Astrocyte (in vitro differentiated cells and primary cell): Measurements from ENCODE around the gene OR51Q1. TPM values are rescaled to one million over a fixed set of nuclear protein-coding genes. Genes with fewer than 3 reads are reported as not detected.

Source experiments
- DNase-seq: peaks from one replicate; pipeline ENCODE4 v3.0.0-alpha.2; 2010; ENCODE audit warnings: low read depth
- FAIRE-seq: peaks from 2 replicates; lab custom pipeline; 2011; peaks lifted over from hg19 to GRCh38; lab: Jason Lieb, UNC
- H2AFZ ChIP-seq: 2 replicates; pipeline ENCODE4 v1.6.0; 2012; ENCODE audit warnings: low read depth, low read length, inconsistent platforms
- H3K27ac ChIP-seq: 2 replicates; pipeline ENCODE4 v1.5.1; 2011; ENCODE audit warnings: low read depth, low read length, inconsistent platforms
- H3K27me3 ChIP-seq: 2 replicates; pipeline ENCODE4 v1.6.0; 2011; ENCODE audit warnings: low read length, inconsistent platforms; ENCODE audit not compliant: insufficient read depth
- H3K36me3 ChIP-seq: 2 replicates; pipeline ENCODE4 v1.5.1; 2011; ENCODE audit warnings: low read length, inconsistent platforms; ENCODE audit not compliant: insufficient read depth
- H3K4me1 ChIP-seq: 2 replicates; pipeline ENCODE4 v1.5.1; 2011; ENCODE audit warnings: low read length, inconsistent platforms; ENCODE audit not compliant: insufficient read depth
- H3K4me2 ChIP-seq: 2 replicates; pipeline ENCODE4 v1.6.0; 2012; ENCODE audit warnings: low read length, inconsistent platforms
- H3K4me3 ChIP-seq: 2 replicates; pipeline ENCODE4 v1.5.1; 2011; ENCODE audit warnings: low read depth, mild to moderate bottlenecking, low read length, inconsistent platforms; ENCODE audit not compliant: insufficient read depth
- H3K79me2 ChIP-seq: 2 replicates; pipeline ENCODE4 v1.6.0; 2012; ENCODE audit warnings: mild to moderate bottlenecking, low read length, inconsistent platforms; ENCODE audit not compliant: insufficient read depth
- H3K9ac ChIP-seq: 2 replicates; pipeline ENCODE4 v1.6.0; 2012; ENCODE audit warnings: mild to moderate bottlenecking, low read length, inconsistent platforms
- H3K9me3 ChIP-seq: 2 replicates; pipeline ENCODE4 v1.5.1; 2012; ENCODE audit warnings: low read depth, mild to moderate bottlenecking, low read length, inconsistent platforms; ENCODE audit not compliant: insufficient read depth
- H4K20me1 ChIP-seq: 2 replicates; pipeline ENCODE4 v1.6.0; 2012; ENCODE audit warnings: low read length, inconsistent platforms; ENCODE audit not compliant: insufficient read depth
- H3K27ac Mint-ChIP-seq: one replicate; pipeline ENCODE4 v1.8.0; 2021; ENCODE audit warnings: mild to moderate bottlenecking, mixed read lengths; ENCODE audit not compliant: unreplicated experiment
- H3K27me3 Mint-ChIP-seq: one replicate; pipeline ENCODE4 v1.8.0; 2021; ENCODE audit warnings: low read depth, mixed read lengths; ENCODE audit not compliant: unreplicated experiment
- H3K36me3 Mint-ChIP-seq: one replicate; pipeline ENCODE4 v1.8.0; 2021; ENCODE audit warnings: low read depth, mixed read lengths; ENCODE audit not compliant: unreplicated experiment
- H3K4me1 Mint-ChIP-seq: one replicate; pipeline ENCODE4 v1.8.0; 2021; ENCODE audit warnings: low read depth, mixed read lengths; ENCODE audit not compliant: unreplicated experiment
- H3K4me3 Mint-ChIP-seq: one replicate; pipeline ENCODE4 v1.8.0; 2021; ENCODE audit warnings: mild to moderate bottlenecking, moderate library complexity, mixed read lengths; ENCODE audit not compliant: unreplicated experiment
- H3K9me3 Mint-ChIP-seq: one replicate; pipeline ENCODE4 v1.8.0; 2021; ENCODE audit warnings: mild to moderate bottlenecking, mixed read lengths; ENCODE audit not compliant: unreplicated experiment
- CTCF ChIP-seq: IDR thresholded peaks from 2 replicates; pipeline ENCODE4 v1.5.1; 2011; ENCODE audit warnings: low read depth, mild to moderate bottlenecking, inconsistent platforms, low read length, moderate library complexity; ENCODE audit not compliant: insufficient read depth
- EZH2 ChIP-seq: IDR thresholded peaks from 2 replicates; pipeline ENCODE4 v1.6.1; 2012; ENCODE audit warnings: mild to moderate bottlenecking, low read length, inconsistent platforms; ENCODE audit not compliant: insufficient read depth
- total RNA-seq: library from RNA; stranded (reverse); gene quantifications from 2 replicates; pipeline ENCODE4 v1.2.1, GENCODE V29; 2021

Gene OR51Q1
- total RNA-seq, 1 donor from 2014 or later: not detected

- Histone ChIP-seq H3K79me2 (no peaks in the 10 kb centered on the region), H3K9me3 (no peaks in the 10 kb centered on the region), H3K4me3 (no peak overlapping the region), H2AFZ (no peak overlapping the region), H3K27me3 (no peaks in the 10 kb centered on the region), H3K9ac (no peak overlapping the region), H3K36me3 (no peaks in the 10 kb centered on the region), H3K4me2 (no peak overlapping the region), H3K4me1 (no peaks in the 10 kb centered on the region), H3K27ac (no peak overlapping the region), H4K20me1 (no peaks in the 10 kb centered on the region)
- Mint-ChIP-seq H3K36me3 (no peaks in the 10 kb centered on the region), H3K9me3 (no peaks in the 10 kb centered on the region), H3K4me1 (no peaks in the 10 kb centered on the region), H3K4me3 (no peak overlapping the region), H3K27ac (no peak overlapping the region), H3K27me3 (no peaks in the 10 kb centered on the region)
- no peak for DNase-seq
- no peak for TF ChIP-seq CTCF
- TF ChIP-seq EZH2: no peak
- FAIRE-seq: no peak
Observed at GRCh38 chr11:5423131-5423530, 1.2 kb downstream of the OR51Q1 start.

- H3K9ac ChIP-seq: no peak within 1 kb of the TSS
- Mint-ChIP-seq H3K36me3 (no peaks in the 10 kb centered on the region), H3K27me3 (peaks cover 7% of the 10 kb centered on the region), H3K4me1 (no peaks in the 10 kb centered on the region), H3K4me3 (no peak within 1 kb of the TSS), H3K9me3 (no peaks in the 10 kb centered on the region), H3K27ac (no peak within 1 kb of the TSS)
- no peaks in the 10 kb centered on the region for H4K20me1 ChIP-seq
- no peak within 1 kb of the TSS for H3K4me3 ChIP-seq
- TF ChIP-seq CTCF: no peak
- no peak for TF ChIP-seq EZH2
- no peak within 1 kb of the TSS for H2AFZ ChIP-seq
- H3K27ac ChIP-seq: no peak within 1 kb of the TSS
- no peaks in the 10 kb centered on the region for H3K4me1 ChIP-seq
- H3K79me2 ChIP-seq: no peaks in the 10 kb centered on the region
- no peak within 1 kb of the TSS for H3K4me2 ChIP-seq
- H3K27me3 ChIP-seq: no peaks in the 10 kb centered on the region
- H3K9me3 ChIP-seq: no peaks in the 10 kb centered on the region
- H3K36me3 ChIP-seq: no peaks in the 10 kb centered on the region
- no peak for DNase-seq
- FAIRE-seq: no peak
Observed at GRCh38 chr11:5441414-5441813, 19.5 kb downstream of the OR51Q1 start, which contains the start of gene OR51I1. TSS of gene OR51I1 (minus strand) at chr11:5441514. CDS start at chr11:5441514, 0 bp downstream.

- H3K4me3 ChIP-seq: no peak overlapping the region
- H3K27ac Mint-ChIP-seq: no peak overlapping the region
- H2AFZ ChIP-seq: no peak overlapping the region
- no peaks in the 10 kb centered on the region for H3K9me3 Mint-ChIP-seq
- no peaks in the 10 kb centered on the region for H3K36me3 ChIP-seq
- no peaks in the 10 kb centered on the region for H3K4me1 ChIP-seq
- H4K20me1 ChIP-seq: no peaks in the 10 kb centered on the region
- no peak overlapping the region for H3K4me3 Mint-ChIP-seq
- no peak for FAIRE-seq
- no peaks in the 10 kb centered on the region for H3K27me3 ChIP-seq
- no peak overlapping the region for H3K27ac ChIP-seq
- H3K9ac ChIP-seq: no peak overlapping the region
- no peak for DNase-seq
- H3K4me1 Mint-ChIP-seq: no peaks in the 10 kb centered on the region
- H3K9me3 ChIP-seq: no peaks in the 10 kb centered on the region
- no peaks in the 10 kb centered on the region for H3K79me2 ChIP-seq
- no peak overlapping the region for H3K4me2 ChIP-seq
- H3K36me3 Mint-ChIP-seq: no peaks in the 10 kb centered on the region
- TF ChIP-seq EZH2 (no peak), CTCF (no peak)
- peaks cover 3% of the 10 kb centered on the region for H3K27me3 Mint-ChIP-seq
Observed at GRCh38 chr11:5443835-5444393, 22.0 kb downstream of the OR51Q1 start.
